Measurements from ENCODE around the gene GNAS-AS1. TPM values are rescaled to one million over a fixed set of nuclear protein-coding genes. Genes with fewer than 3 reads are reported as not detected.

Gene GNAS-AS1
- 0.35 TPM for total RNA-seq

- ATAC-seq = no peak
- no peak for DNase-seq (ENCODE audit: low spot score)
These were observed at the start of gene GNAS-AS1 for GRCh38 chr20:58850693-58851174. GNAS-AS1 (minus strand) TSS chr20:58850902.

- ATAC-seq (no peak), DNase-seq (ENCODE audit: low spot score) (no peak)
These were observed 49.7 kb upstream of the GNAS-AS1 start for GRCh38 chr20:58900397-58900796.

DNA sequence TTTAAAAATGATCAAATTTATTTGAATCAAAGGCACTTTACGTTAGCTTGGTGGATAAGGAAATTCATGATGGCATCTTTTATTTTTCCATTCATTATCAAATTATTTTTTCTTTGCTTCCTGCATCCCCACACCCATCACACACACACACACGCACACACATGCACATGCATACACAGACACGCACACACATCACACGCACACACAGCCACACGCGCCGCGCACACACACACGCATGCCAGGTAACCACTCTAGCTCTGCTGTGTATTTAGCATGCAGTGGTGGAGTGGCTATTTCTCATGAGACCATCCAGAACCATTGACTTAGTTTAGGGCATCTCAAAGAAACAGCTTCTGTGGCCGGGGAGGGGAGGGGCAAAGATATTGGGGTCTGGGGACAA is 48.8 kb upstream of the GNAS-AS1 start:
- DNase-seq (ENCODE audit: low spot score) (no peak), ATAC-seq (no peak)

DNA sequence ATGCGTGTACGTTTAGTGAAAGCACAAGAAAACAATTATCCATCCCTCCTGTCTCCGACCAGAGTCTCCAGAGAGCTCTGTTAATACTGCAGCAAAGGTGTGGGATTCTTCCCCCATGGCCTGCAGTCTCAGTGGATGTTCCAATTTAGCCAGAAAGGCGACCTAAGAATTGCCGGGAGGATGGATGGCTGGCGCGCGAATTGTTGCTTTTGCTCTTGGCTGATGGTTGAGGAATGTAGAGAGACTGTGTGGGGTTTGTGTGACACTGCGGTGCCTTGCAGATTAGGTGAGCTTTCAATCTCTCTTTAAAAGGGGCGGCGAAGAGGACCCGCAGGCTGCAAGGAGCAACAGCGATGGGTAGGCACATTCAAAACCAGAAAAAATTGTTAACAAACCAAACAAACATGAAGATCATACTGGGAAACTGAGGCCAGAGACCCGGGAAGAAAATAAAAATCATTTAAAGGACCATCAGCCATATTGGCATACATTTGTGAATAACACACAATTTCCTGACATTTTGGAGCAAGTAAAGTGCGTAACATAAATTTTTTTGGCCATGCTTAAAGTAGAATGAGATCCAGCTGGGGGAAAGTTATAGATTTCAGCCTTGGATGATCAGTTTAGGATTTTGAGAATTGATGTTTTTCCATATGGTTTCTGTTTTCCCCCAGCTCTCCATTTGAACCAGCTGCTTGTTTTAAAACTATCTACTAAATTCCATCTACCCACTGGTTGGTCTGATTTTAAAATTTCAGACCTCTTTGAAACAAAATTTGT is 48.1 kb upstream of the GNAS-AS1 start:
- DNase-seq (ENCODE audit: low spot score) = no peak
- no peak for ATAC-seq

DNA sequence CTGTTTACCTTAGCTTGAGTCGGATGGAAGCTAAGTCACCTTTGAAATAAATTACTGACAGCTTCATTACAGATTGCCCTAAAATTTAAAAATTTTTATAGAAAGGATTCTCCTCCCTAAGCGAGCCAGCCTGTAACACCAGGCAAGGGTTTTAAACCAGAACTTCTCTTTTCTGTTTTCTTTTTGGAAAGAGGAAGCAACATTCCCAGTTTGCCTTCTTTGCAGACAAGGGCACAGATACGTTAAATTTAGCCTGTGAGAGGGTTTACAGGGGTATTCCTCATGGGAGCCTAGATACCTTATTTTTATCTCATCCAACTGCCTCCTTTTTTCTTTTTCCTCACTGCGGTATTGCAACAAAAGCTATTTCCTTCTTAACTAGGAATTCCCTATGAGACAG is 46.8 kb upstream of the GNAS-AS1 start:
- DNase-seq (ENCODE audit: low spot score) (no peak), ATAC-seq (no peak)

DNA sequence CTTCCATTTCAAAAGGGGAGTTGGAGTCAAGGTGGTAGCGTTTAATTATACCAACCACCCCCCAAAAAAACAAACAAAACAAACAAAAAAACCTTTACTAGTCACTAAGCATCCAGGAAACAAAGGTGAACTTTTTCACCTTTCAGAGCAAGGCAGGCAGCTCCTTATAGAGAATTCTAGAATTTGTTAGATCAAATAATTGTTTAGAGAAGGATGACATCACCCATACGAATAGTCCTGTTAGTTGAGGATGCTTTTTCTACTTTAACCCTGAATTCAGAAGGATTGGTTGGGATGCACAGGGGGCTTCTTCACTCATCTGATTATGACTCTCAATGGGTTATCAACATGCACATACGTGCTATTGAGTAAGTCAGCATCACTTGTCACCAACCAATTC is 46.1 kb upstream of the GNAS-AS1 start:
- no peak for ATAC-seq
- DNase-seq (ENCODE audit: low spot score) = no peak

DNA sequence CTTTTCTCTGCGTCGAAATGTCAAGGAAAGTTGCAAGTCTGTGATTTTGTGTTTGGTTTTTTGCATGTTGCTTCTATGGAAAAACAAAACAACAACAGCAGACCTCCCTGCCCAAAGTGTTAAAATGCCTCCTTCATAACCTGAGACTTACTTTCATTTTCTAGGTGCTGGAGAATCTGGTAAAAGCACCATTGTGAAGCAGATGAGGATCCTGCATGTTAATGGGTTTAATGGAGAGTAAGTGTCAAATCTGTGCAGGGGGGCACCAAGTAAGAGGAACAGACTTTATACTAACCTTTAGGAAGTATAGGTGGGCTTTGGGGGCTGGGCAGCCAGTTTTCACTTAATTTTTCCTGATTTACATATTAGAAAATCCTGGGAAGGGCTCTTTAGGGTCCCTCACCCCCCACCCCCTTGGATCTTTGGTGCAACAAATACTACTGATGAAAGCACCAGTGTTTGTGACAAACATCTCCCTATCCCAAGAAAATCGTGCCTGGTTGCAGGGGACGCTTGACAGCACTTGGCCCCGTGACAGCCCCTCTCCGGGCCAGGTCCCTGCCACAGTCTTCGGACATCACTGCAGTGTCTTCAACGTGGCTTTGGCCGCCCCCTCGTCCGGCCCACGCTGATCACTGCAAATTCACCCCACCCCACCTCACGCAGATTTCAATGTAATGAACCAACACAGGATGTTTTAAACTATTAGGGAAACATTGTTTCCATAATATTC is 44.9 kb upstream of the GNAS-AS1 start:
- DNase-seq (ENCODE audit: low spot score) (no peak), ATAC-seq (no peak)

- DNase-seq (ENCODE audit: low spot score) (no peak), ATAC-seq (no peak)
These were observed 44.1 kb upstream of the GNAS-AS1 start for GRCh38 chr20:58894652-58895447.

DNA sequence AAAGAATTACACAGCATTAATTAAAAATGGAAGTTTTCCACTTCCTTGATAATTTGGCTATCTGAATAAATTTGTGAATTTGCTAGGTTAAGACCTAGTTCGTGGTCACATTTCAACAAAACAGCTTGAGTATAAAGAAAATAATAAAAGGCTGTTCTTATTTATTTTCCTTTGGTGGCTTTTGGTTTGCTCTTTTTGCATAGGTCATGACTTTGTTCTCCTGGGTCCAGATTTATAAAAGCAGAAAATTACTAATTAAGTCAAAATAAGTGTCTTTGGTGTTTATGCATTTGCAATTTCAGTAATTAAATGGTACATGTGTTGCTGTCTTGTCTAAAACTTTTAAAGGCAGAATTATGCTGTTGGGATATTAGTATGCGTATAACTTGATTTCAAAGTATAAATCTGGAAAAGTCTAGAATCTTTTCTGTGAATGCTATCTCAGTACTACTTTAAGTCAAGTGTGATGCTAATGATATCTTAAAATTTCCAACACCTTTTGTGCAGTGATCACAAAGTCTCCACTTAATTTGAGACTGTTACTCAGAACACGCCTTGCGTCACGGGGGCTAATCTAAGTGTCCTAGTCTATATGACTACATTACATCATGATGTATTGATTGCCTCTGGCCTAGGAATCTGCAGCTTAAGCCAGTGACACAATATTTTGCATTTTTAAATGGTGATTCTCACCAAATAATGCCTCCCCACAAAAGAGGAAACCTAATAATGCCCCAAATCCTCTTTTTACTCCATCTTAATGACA is 42.8 kb upstream of the GNAS-AS1 start:
- no peak for ATAC-seq

GRCh38 chr20:58892932-58893224 is 42.2 kb upstream of the GNAS-AS1 start:
- ATAC-seq = no peak
- DNase-seq (ENCODE audit: low spot score) = no peak

More for the DNA sequence above, 42.8 kb upstream of the GNAS-AS1 start:
- DNase-seq (ENCODE audit: low spot score) = no peak

DNA sequence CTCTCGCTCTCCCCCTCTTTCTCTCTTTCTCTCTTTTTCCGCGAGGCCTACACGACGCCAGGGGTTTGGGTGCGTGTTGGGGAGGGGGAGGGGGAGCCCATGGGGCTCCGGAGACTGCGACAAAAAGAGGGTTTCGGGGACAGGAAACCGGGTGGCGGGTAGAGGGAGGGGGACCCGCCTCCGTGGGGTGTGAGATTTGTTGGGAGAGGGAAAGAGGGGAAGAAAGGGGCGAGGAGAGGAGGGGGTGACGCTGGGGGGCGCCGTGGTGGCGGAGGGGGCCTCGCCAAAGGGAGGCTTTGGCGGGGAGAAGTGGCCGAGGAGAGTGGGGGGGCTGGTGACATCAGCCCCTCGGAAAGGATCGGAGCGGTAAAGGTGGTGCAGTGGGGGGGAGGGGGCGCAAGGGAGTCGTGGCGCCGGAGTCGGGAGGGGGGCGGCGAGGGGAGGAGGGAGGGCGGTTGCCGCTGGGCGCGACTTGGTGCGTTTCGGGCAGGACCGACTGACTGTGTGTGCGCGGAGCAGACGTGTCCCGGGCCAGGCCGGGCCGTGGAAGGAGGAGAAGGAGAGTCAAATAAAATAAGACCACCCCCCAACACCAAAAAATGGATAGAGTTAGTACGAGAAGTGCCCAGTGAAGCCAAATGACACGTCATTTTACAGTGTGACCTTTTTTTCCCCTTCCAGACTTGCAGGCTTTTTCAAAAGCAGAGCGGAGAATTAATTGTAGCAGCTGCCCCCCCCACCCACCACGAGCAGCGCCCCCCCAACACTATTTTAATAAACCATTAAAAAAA is 41.6 kb upstream of the GNAS-AS1 start:
- ATAC-seq = peak; percentile 35
- peak; percentile 69 for DNase-seq (ENCODE audit: low spot score)

DNA sequence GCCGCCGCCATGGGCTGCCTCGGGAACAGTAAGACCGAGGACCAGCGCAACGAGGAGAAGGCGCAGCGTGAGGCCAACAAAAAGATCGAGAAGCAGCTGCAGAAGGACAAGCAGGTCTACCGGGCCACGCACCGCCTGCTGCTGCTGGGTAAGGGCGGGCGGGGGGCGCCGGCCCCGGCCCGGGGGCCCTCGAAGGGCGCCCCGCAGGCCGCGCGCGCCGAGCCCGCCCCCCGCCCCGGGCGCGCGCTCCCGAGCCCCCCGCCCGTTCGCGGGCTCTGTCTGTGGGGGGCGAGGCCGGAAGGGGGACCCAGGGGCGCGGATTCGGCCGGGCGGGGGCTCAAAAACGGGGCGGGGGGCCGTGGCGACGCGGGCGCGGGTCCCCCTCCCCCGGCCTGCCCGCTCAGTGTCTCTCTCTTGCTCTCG is 41.0 kb upstream of the GNAS-AS1 start:
- DNase-seq (ENCODE audit: low spot score) (peak; percentile 52), ATAC-seq (peak; percentile 1)

DNA sequence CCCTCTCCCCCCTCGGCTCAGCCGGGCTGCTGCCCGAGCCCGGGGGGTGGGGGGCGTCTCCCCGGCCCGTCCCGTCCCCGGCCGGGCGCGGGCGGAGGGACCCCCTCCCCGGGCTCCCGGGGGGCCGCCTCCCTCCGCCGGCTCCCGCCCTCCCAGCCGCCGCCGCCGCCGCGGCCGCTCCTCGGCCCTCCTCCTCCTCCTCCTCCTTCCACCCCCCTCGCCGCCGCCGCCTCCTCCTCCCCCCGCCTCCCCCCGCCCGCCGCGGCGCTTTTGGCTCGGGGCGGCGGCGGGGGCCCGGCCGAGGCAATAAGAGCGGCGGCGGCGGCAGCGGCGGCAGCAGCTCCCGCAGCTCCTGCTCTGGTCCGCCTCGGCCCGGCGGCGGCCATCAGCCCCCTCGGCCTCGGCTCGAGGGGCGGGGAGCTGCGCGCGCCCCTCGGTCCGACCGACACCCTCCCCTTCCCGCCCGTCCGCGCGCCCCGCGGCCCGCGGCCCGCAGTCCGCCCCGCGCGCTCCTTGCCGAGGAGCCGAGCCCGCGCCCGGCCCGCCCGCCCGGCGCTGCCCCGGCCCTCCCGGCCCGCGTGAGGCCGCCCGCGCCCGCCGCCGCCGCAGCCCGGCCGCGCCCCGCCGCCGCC is 40.5 kb upstream of the GNAS-AS1 start:
- ATAC-seq = peak; percentile 68
- peak; percentile 73 for DNase-seq (ENCODE audit: low spot score)

DNA sequence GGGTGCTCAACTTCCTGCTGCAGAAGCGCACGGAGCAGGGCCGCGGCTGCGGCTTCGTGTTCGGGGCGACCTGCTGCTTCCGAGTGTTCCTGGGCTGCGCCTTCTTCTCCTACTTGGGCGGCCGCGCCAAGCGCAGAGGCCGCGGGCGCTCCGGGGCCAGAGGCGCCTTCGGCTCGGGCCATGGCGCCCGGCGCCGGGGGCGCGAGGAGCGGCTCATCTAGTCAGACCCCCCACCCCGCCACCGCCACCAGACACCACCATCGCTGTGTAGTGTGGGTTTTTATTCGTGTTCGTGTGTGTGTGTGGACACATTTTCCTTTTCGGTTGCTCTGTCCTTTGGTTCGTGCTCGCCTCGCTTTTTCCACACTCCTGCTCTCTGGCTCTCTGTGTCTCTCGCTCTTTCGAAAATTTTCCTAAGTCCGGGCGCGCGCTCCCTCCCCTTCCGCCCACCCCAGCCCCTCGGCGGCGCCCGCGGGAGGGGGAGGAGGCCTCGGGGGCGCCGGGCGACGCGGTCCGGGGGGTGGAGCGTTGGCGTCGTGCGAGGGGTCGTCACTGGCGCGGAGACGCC is 39.9 kb upstream of the GNAS-AS1 start:
- DNase-seq (ENCODE audit: low spot score) (peak; percentile 59), ATAC-seq (peak; percentile 51)

DNA sequence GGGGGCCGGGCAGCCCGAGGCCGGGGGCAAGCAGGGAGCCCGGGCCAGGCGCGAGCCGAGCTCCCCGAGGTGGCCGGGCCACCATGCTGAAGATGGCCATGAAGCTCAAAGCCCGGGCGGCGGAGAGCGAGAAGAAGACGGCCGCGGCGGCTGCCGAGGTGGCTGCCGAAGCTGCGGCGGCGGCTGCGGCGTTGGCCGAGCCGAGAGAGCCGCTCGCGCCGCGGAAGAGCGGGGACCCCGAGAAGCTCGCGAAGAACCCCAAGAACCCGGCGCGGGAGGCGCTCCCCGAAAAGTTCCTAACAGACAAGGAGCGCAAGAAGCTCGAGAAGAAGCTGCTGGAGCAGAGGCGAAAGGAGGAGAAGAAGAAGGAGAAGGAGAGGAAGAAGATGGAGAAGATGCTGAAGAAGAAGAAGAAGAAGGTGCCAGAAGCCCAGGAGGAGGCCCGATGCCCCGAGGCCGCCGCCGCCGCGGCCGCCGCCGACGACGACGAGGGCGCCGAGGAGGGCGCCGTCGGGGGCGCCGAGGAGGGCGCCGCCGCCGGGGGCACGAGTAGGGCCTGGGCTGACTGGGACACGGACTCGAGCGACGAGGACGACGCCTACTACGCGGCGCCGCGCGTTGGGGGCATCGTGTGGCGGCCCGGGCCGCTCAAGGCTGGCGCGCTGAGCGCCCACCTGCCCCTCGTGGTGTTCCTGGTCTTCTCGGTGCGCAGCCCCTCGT is 39.3 kb upstream of the GNAS-AS1 start:
- DNase-seq (ENCODE audit: low spot score) = no peak
- no peak for ATAC-seq

- no peak for DNase-seq (ENCODE audit: low spot score)
- ATAC-seq = no peak
These were observed 38.6 kb upstream of the GNAS-AS1 start for GRCh38 chr20:58889334-58889760.

- ATAC-seq (peak; percentile 67), DNase-seq (ENCODE audit: low spot score) (peak; percentile 82)
These were observed 38.0 kb upstream of the GNAS-AS1 start for GRCh38 chr20:58888521-58889333.

DNA sequence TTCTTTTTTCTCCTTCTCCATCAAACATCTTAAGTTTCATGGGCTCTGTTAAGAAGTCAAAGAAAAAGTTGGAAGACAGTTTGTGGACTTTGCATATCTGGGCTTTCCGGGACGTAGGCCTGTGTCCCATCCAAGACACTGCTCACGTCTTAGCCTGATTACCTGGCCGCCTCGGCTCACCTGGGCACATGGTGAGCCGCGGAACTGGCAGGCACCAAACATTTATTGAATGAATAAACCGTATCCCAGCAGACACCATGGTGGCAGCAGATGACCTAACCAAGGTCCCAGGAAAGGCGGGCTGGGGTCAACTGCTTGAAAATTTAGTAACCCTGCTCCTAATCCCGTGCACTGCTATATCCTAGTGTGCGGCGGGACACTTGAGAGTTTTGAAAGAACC is 37.4 kb upstream of the GNAS-AS1 start:
- ATAC-seq (no peak), DNase-seq (ENCODE audit: low spot score) (no peak)
